Measurements from ENCODE around the gene HES7.

HES7 gene

DNA sequence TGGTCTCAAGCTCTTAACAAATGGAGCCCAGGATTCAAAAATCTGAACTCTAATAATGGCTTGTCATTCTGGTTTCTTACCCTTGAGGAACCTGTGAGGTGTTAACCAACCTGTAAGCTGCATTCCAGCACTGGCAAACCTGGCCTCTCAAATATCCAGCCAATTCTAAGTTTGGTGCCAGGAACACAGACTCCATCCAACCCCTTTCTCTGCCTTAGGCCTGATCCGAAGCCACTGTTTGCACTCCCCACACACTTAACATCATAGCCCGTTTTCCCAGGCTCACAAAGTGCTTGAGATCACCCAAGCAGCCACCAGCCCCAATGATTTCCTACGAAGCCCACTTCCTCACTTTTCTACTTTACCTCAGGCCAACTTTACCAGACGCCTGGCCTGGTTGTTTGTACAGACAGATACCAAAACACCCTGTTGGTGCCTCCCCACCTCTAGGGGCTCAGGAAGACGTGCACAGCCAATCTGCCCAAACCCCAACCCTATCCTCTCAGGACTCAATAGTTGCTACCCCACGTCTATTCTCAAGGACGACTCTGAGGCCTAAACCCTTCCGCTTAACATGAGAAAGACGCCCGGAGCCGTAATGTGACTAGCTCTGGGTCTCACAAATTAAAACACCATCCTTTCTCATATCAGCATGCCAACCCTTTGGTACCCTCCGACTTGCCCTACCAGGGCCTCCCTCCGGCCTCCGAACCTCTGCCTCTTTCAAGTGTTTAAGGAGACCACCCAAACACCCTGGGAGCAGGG is 31.5 kb upstream of the HES7 start:
- DNase-seq = no peak

DNA sequence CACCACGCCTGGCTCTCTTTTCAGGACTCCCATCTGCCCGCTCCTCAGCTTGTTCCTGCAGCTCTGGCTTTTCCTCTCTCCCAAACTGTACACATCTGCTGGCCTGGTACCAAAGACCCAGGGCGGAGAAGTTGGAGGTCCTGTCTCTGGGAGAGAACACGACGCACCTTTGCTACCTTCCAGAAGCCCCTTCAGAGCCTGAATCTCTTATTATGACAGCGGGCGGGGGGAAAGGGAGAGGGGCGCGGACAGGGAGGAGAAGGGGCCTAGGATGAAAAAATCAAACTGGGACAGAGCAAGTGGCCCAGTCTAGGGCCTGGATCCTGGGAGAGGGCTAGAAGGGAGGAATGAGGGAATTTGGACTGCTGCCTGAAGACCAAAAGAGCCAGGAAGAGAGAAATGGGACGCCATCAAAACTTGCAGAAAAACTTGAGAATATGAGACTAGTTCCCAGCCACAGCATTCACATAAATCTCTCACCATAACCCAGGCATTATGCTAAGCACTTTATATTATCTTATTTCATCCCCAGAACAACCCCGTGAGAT is 30.8 kb upstream of the HES7 start:
- DNase-seq = no peak

DNA sequence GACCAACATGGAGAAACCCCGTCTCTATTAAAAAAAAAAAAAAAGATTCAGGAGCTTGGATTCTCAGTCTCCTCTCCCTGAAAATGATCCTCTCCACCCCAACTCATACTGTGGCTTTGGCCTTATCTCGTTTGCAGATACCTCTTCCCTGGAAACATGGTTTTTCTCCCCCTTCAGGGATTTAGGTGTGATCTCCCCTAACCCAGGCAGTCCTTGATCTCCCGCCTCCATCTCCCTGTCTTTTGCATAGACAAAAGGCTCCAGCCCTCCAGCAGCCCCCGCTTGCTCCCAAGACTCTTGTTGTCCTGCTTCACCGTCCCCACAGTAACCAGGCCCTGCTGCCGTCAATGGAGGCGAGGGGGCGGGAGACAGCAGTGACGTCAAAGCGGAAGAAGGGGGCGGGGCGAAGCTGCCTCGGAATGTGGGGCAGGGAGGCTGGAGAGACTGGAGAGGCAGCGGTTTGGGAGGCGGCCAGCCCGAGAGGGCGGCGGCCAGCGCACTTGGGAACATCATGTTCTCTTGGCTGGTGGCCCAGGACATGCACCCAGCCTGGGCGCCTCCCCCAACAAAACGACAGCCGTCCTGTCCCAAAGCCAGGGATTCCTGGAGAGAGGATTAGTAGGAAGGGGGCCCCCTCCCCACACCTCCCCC is 30.2 kb upstream of the HES7 start:
- peak; percentile 98 to 99 (median 99) for DNase-seq

DNA sequence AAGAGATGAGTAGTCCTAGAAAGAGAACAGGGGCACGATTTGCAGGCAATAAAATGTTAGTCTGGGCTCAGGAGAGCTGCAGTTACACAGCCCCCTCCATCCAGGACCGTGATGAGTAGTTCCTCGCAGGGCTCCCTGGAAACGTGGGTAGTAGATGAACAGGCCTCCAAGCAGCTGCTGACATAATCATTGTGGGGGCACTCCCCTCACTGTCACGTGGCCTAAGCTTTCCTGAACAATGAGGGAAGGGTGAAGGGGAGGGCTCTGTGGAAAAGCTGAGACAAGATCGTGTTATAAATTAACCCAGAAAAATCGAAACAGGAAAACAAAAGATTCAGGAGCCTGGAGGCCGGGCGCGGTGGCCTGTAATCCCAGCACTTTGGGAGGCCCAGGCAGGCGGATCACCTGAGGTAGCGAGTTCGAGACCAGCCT is 29.6 kb upstream of the HES7 start:
- DNase-seq = peak; percentile 94 to 98 (median 95)

DNA sequence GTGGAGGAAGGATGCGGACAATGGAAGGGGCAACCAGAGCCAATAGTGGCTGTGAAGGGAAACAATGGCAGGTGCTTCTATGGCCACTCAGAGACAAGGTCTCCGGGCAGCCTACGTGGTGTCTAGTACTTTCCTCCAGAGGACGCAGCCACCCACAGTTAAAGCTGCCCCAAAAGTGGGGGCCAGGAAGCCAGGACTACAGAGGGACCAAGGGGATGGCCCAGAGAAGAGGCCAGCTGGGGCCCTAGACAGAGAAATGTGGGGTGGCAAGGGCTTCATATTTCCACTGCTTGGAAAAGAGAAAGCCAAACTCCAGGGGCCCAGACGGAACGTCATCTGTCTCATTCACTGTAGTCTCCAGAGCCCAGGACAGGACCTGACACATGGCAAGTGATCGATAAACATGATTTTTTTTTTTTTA is 29.1 kb upstream of the HES7 start:
- DNase-seq = no peak

DNA sequence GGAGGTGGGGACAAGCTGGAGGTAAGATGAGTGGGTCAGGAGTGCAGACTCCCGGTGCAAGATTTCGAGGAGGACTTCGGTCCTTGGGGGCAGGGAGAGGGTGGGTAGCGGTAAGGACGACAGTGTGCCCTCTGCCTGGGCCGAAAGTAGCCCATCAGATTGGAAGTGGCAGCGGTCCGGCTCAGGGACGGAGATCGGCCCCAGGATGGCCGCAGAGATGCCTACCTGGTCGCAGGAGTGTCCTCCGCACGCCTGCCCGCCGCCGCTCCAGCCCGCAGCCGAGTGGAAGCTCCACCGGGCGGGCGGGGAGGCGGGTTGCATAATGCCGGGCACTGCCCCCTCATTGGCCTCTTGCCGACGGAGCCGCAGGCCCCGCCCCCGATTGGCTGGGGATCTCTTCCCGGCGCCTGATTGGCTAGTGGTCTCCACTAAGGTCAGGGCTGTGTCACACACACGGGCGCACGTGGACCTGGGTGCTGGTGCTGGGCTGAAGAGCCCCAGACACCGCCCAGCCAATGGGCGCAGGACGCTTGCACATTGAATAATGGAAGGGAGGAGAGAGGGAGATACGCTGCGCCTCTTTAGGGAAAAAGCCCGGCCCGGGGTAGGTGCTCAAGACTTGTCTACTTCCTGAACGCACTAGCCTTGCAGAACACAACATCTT is 28.3 kb upstream of the HES7 start, which contains the start of gene PER1:
TSS of gene PER1 (minus strand) at position 293 of the 664 bp plus-strand sequence. CDS start 1,698 bp downstream, outside the sequence.
- DNase-seq = peak; percentile 97 to 98 (median 98)

- peak; percentile 84 to 93 (median 90) for DNase-seq
Observed at GRCh38 chr17:8151641-8152111, 27.8 kb upstream of the HES7 start.

GRCh38 chr17:8151120-8151640 is 27.3 kb upstream of the HES7 start:
- DNase-seq = peak; percentile 93 to 97 (median 96)

- DNase-seq = no peak
Observed at GRCh38 chr17:8150194-8151119, 26.6 kb upstream of the HES7 start.

DNA sequence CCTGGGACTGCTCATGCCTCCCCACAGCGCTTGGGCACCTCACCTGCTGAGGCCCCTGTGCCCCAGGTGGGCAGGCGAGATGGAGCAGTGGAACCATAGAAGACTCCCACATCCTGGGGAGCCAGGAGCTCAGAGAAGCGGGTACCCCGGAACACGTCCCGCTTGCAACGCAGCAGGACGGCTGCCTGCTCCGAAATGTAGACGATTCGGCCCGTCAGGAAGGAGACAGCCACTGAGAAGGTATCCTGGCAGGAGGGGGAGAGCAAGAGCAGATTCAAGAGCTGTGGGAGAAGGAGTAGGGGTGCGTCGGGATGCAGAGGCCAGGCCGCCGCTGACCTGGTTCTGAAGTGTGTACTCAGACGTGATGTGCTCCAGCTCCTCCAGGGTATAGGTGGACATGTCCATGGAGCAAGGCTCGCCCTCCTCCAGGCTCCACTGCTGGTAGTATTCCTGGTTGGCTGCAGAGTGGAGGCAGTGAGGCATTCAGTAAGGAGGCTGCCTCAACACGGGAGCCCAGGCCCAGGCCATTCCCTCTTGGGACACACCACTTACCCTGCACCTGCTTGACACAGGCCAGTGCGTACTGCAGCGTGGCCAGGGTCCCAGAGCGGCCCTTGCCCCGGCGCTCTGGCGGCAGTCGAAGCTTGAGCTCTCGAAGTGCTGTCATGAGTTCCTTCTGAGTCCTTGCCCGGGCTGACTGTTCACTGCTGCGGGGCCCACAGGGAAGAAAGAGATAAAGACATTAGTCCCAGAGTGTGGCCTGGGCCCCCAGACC is 25.7 kb upstream of the HES7 start:
- DNase-seq = no peak

GRCh38 chr17:8148560-8148959 is 24.7 kb upstream of the HES7 start:
- DNase-seq = no peak

DNA sequence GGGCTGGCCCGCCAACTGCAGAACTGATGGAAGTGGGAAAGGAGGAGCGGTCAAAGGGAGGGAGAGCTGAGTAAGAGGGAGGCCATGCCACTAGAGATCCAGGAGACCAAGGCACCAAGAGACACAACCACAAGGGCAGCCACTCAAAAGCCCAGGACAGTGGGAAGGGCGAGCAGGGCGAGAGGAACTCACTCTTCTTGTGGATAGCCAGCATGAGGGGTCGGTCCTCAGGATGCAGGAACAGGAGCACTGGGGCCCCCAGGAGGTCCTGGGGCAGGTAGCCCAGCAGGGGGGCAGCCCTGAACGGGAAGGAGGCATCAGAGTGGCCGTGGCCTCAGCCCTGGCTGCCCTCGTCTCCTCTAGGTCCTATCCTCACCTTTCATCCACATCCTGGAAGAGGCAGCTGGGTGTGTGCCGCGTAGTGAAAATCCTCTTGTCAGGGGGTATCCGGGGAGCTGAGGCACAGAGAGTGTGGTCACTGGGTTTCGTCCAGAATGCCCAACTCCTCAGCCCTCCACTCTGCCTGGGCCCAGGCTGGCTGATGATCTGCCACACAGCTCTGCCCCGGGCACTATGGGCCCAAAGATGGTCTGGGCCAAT is 24.0 kb upstream of the HES7 start:
- no peak for DNase-seq

DNA sequence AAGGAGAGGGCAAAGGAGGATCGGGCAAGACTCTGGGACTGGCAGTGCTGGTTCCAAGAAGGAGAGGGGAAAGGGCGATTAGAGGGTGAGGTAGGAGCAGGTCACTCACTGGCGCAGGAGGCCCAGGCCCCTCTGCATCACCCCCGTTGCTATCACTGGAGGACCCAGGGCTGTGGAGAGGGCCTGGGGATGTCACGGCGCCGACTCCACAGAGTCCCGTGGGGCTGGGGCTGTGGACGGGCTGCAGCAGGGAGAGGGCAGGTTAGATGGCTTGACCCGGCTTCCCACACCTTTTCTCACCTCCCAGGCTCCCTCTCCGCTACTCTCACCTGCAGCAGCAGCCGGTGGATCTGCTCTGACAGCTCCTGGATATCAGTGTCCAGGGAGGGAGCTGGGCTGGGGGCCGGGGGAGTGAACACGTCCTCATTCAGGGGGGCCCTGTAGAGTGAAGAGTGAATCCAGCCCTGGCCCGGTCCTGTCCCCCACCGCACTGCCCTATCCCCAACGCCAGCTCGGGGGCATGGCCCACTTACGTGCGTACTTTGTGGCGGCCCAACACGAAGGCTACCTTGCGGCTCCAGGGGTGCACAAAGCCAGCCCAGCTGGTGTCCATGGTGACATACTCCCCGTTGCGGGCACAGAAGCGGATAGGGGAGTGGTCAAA is 23.4 kb upstream of the HES7 start:
- no peak for DNase-seq

DNA sequence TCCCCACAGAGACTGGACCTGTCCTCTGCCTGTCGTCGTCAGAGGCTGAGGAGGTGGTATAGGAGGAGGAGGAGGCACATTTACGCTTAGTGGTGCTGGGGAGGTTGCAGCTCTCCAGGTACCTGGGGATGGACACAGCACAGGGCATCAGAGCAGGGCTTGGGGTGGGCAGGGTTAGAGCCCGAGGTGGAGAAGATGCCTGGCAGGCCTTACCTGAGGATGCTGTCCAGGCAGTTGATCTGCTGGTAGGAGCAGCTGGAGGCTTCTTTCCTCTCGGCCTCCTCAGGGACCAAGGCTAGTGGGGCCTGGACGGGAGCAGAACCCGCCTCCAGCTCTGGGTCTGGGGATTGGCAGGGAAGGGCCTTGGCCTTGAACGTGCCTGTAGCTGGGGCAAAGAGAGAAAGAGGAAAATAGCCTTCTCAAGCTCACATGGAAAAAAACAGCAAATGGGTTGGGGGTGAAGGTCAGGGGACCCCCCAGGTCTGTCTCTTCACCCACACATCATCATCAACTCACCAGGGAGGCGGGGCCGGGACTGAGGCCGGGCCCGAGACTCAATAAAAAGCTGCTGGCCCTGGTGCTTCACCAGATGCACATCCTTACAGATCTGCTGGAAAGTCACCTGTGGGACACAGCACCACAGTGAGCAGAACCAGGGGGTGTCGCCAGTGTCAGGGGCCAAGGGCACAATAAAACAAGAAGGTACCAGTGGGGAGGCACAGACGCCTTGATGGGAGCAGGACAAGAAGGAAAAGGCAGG is 22.7 kb upstream of the HES7 start:
- DNase-seq = no peak

GRCh38 chr17:8145811-8146210 is 21.9 kb upstream of the HES7 start:
- DNase-seq = no peak

- DNase-seq = no peak
Observed at GRCh38 chr17:8144401-8145231, 20.7 kb upstream of the HES7 start.

- no peak for DNase-seq
Observed at GRCh38 chr17:8143581-8144400, 19.9 kb upstream of the HES7 start.
